HG02943 (cell line): Measurements from ENCODE around the gene SELENOM.
A peak's percentile ranks its signal among the peaks of the same experiment; 100 is the strongest.

Experiments
- ATAC-seq: cut with Tn5 transposase; IDR thresholded peaks from one replicate; pipeline ENCODE4 v1.9.1; 2021; ENCODE audit warnings: mild to moderate bottlenecking, low read depth, moderate library complexity; ENCODE audit not compliant: unreplicated experiment

SELENOM gene

GRCh38 chr22:31107178-31107893, at the start of gene SELENOM:
Gene SELENOM, minus strand, starts transcription at chr22:31107568. Its CDS starts 63 bp downstream, at chr22:31107505.
- ATAC-seq, result peak; percentile 68

- ATAC-seq, result no peak
Measured at GRCh38 chr22:31155422-31155821, 48.1 kb upstream of the SELENOM start.

- ATAC-seq, result no peak
Measured at GRCh38 chr22:31154975-31155374, 47.6 kb upstream of the SELENOM start.

GRCh38 chr22:31153357-31153756, 46.0 kb upstream of the SELENOM start:
- no peak for ATAC-seq

- no peak for ATAC-seq
Measured at GRCh38 chr22:31151872-31152271, 44.5 kb upstream of the SELENOM start.

GRCh38 chr22:31150615-31151014, 43.2 kb upstream of the SELENOM start:
- no peak for ATAC-seq

GRCh38 chr22:31148953-31149627, 41.7 kb upstream of the SELENOM start:
- no peak for ATAC-seq

GRCh38 chr22:31148488-31148887, 41.1 kb upstream of the SELENOM start:
- no peak for ATAC-seq

GRCh38 chr22:31144223-31144622, 36.9 kb upstream of the SELENOM start:
- ATAC-seq, result no peak

GRCh38 chr22:31143537-31143936, 36.2 kb upstream of the SELENOM start:
- ATAC-seq, result no peak

- no peak for ATAC-seq
Measured at GRCh38 chr22:31143038-31143437, 35.7 kb upstream of the SELENOM start.

- ATAC-seq, result no peak
Measured at GRCh38 chr22:31142285-31142684, 34.9 kb upstream of the SELENOM start.

GRCh38 chr22:31141551-31141950, 34.2 kb upstream of the SELENOM start:
- no peak for ATAC-seq

GRCh38 chr22:31140746-31141145, 33.4 kb upstream of the SELENOM start:
- no peak for ATAC-seq

- ATAC-seq, result no peak
Measured at GRCh38 chr22:31139866-31140716, 32.7 kb upstream of the SELENOM start, which contains the start of gene PLA2G3. Gene PLA2G3, minus strand, starts transcription at chr22:31140508. Its CDS starts 154 bp downstream, at chr22:31140354.

GRCh38 chr22:31139066-31139465, 31.7 kb upstream of the SELENOM start:
- ATAC-seq, result no peak

- ATAC-seq, result no peak
Measured at GRCh38 chr22:31138126-31138525, 30.8 kb upstream of the SELENOM start.

- no peak for ATAC-seq
Measured at GRCh38 chr22:31137721-31138120, 30.4 kb upstream of the SELENOM start.

- no peak for ATAC-seq
Measured at GRCh38 chr22:31136711-31137110, 29.3 kb upstream of the SELENOM start.

GRCh38 chr22:31136155-31136554, 28.8 kb upstream of the SELENOM start:
- no peak for ATAC-seq

- no peak for ATAC-seq
Measured at GRCh38 chr22:31135706-31136105, 28.3 kb upstream of the SELENOM start.
